ENCODE data around the gene IP6K3. TPM values are rescaled to one million over a fixed set of nuclear protein-coding genes. Genes with fewer than 3 reads are reported as not detected.

The IP6K3 gene
- total RNA-seq, 1 donor from 2014 or later, result 2.9 TPM

- Mint-ChIP-seq H3K27me3 (ENCODE audit: insufficient read depth, low read depth) (peaks cover 5% of the 10 kb centered on the region), H3K4me3 (no peak overlapping the region), H3K4me1 (peaks cover 65% of the 10 kb centered on the region), H3K36me3 (peaks cover 50% of the 10 kb centered on the region), H3K9me3 (no peaks in the 10 kb centered on the region), H3K27ac (no peak overlapping the region)
- peaks cover 41% of the 10 kb centered on the region for H3K4me1 ChIP-seq
- no peak for DNase-seq (ENCODE audit: low spot score)
- no peak overlapping the region for H3K4me2 ChIP-seq
- peaks cover 50% of the 10 kb centered on the region for H3F3A ChIP-seq (ENCODE audit: low read depth)
- H3K9me3 ChIP-seq (ENCODE audit: low read depth), result no peaks in the 10 kb centered on the region
- no peak overlapping the region for H3K27ac ChIP-seq
- no peak overlapping the region for H2AFZ ChIP-seq (replicated peaks)
- H3K79me2 ChIP-seq (ENCODE audit: low read depth), result peaks cover 5% of the 10 kb centered on the region
- H4K20me1 ChIP-seq (ENCODE audit: low read depth), result peaks cover 48% of the 10 kb centered on the region
- H3K36me3 ChIP-seq, result no peaks in the 10 kb centered on the region
- no peaks in the 10 kb centered on the region for H3K27me3 ChIP-seq
- H3K4me3 ChIP-seq, result no peak overlapping the region
- no peak overlapping the region for H3K9ac ChIP-seq
- TF ChIP-seq EZH2 (IDR thresholded peaks at IDR 0.05), result no peak
- TF ChIP-seq, protein P1, sequence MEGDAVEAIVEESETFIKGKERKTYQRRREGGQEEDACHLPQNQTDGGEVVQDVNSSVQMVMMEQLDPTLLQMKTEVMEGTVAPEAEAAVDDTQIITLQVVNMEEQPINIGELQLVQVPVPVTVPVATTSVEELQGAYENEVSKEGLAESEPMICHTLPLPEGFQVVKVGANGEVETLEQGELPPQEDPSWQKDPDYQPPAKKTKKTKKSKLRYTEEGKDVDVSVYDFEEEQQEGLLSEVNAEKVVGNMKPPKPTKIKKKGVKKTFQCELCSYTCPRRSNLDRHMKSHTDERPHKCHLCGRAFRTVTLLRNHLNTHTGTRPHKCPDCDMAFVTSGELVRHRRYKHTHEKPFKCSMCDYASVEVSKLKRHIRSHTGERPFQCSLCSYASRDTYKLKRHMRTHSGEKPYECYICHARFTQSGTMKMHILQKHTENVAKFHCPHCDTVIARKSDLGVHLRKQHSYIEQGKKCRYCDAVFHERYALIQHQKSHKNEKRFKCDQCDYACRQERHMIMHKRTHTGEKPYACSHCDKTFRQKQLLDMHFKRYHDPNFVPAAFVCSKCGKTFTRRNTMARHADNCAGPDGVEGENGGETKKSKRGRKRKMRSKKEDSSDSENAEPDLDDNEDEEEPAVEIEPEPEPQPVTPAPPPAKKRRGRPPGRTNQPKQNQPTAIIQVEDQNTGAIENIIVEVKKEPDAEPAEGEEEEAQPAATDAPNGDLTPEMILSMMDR (IDR thresholded peaks at IDR 0.05), result no peak
Observed at GRCh38 chr6:33776186-33776585, 29.5 kb upstream of the IP6K3 start.

- peaks cover 58% of the 10 kb centered on the region for H3K4me1 Mint-ChIP-seq
- no peak for DNase-seq (ENCODE audit: low spot score)
- H4K20me1 ChIP-seq (ENCODE audit: low read depth), result peaks cover 34% of the 10 kb centered on the region
- no peak overlapping the region for H3K27ac ChIP-seq
- H3K4me3 Mint-ChIP-seq, result no peak overlapping the region
- no peaks in the 10 kb centered on the region for H3K79me2 ChIP-seq (ENCODE audit: low read depth)
- peaks cover 5% of the 10 kb centered on the region for H3K27me3 Mint-ChIP-seq (ENCODE audit: insufficient read depth, low read depth)
- H3F3A ChIP-seq (ENCODE audit: low read depth), result peaks cover 46% of the 10 kb centered on the region
- peaks cover 41% of the 10 kb centered on the region for H3K4me1 ChIP-seq
- no peaks in the 10 kb centered on the region for H3K27me3 ChIP-seq
- no peaks in the 10 kb centered on the region for H3K9me3 Mint-ChIP-seq
- no peaks in the 10 kb centered on the region for H3K9me3 ChIP-seq (ENCODE audit: low read depth)
- no peak overlapping the region for H3K27ac Mint-ChIP-seq
- no peak overlapping the region for H3K9ac ChIP-seq
- peaks cover 42% of the 10 kb centered on the region for H3K36me3 Mint-ChIP-seq
- TF ChIP-seq EZH2 (IDR thresholded peaks at IDR 0.05) (no peak), EZH2phosphoT487 (IDR thresholded peaks at IDR 0.05) (no peak)
- TF ChIP-seq, protein P1 (IDR thresholded peaks at IDR 0.05), result no peak
- H3K4me3 ChIP-seq, result no peak overlapping the region
- no peak overlapping the region for H3K4me2 ChIP-seq
- no peak overlapping the region for H2AFZ ChIP-seq (replicated peaks)
- no peaks in the 10 kb centered on the region for H3K36me3 ChIP-seq
Observed at GRCh38 chr6:33774774-33775173, 28.1 kb upstream of the IP6K3 start.

- Mint-ChIP-seq H3K4me3 (no peak overlapping the region), H3K27ac (no peak overlapping the region), H3K36me3 (peaks cover 33% of the 10 kb centered on the region), H3K4me1 (peaks cover 48% of the 10 kb centered on the region), H3K27me3 (ENCODE audit: insufficient read depth, low read depth) (peaks cover 2% of the 10 kb centered on the region), H3K9me3 (no peaks in the 10 kb centered on the region)
- TF ChIP-seq EZH2 (IDR thresholded peaks at IDR 0.05) (no peak), EZH2phosphoT487 (IDR thresholded peaks at IDR 0.05) (no peak)
- TF ChIP-seq, protein P1 (IDR thresholded peaks at IDR 0.05), result no peak
- Histone ChIP-seq H3K27ac (no peak overlapping the region), H3F3A (ENCODE audit: low read depth) (peaks cover 30% of the 10 kb centered on the region), H4K20me1 (ENCODE audit: low read depth) (peaks cover 16% of the 10 kb centered on the region), H3K4me2 (no peak overlapping the region), H3K4me1 (peaks cover 29% of the 10 kb centered on the region), H3K9ac (no peak overlapping the region), H3K79me2 (ENCODE audit: low read depth) (no peaks in the 10 kb centered on the region), H3K4me3 (no peak overlapping the region), H3K36me3 (no peaks in the 10 kb centered on the region), H2AFZ (replicated peaks) (no peak overlapping the region), H3K9me3 (ENCODE audit: low read depth) (no peaks in the 10 kb centered on the region), H3K27me3 (no peaks in the 10 kb centered on the region)
- no peak for DNase-seq (ENCODE audit: low spot score)
Observed at GRCh38 chr6:33772902-33773472, 26.3 kb upstream of the IP6K3 start.

All from neural progenitor cell (in vitro differentiated cells).